GM10248 (cell line): Measurements from ENCODE around the gene AEBP2.

Experiments used
- CTCF ChIA-PET: fragments of 300-600 bp; sonication (Branson Sonifier 250); formaldehyde crosslinking; extraction: SDS; loops from one replicate; lab custom pipeline; 2021; ENCODE audit warnings: antibody characterized with exemption; lab: Yijun Ruan, JAX
- POLR2A ChIA-PET: fragments of 350-650 bp; sonication (Branson Sonifier 250); formaldehyde crosslinking; extraction: SDS; loops from one replicate; lab custom pipeline; 2020; ENCODE audit warnings: antibody characterized with exemption; lab: Yijun Ruan, JAX
- DNase-seq: peaks from one replicate; pipeline ENCODE4 v3.0.0; 2012; ENCODE audit errors: extremely low spot score
- TF ChIP-seq, protein P1 (sequence below): IDR thresholded peaks from 2 replicates; pipeline ENCODE4 v1.5.1; 2012; ENCODE audit warnings: mild to moderate bottlenecking, low read depth; ENCODE audit errors: extremely low read depth, missing control alignments, control extremely low read depth

Gene AEBP2

DNA sequence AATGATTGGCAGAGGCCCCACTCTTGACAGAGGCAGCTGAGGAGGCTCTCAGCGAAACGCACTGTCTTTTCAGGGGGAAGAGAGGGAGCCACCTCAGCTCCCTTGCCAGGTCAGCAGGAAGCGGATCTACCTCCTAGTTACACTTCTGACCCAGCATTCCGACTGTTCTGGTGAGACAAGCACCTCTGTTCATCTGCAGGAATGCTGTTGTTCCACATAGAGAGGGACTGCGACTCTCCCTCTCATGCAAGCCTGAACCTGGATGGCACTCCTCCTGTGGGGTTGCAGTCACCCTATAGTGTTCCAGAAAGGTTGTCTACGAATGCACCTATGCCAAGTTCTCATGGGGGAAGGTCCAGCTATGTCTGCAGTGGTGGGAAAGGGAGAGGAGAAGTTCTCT, 37.1 kb upstream of the AEBP2 start:
- TF ChIP-seq, protein P1, sequence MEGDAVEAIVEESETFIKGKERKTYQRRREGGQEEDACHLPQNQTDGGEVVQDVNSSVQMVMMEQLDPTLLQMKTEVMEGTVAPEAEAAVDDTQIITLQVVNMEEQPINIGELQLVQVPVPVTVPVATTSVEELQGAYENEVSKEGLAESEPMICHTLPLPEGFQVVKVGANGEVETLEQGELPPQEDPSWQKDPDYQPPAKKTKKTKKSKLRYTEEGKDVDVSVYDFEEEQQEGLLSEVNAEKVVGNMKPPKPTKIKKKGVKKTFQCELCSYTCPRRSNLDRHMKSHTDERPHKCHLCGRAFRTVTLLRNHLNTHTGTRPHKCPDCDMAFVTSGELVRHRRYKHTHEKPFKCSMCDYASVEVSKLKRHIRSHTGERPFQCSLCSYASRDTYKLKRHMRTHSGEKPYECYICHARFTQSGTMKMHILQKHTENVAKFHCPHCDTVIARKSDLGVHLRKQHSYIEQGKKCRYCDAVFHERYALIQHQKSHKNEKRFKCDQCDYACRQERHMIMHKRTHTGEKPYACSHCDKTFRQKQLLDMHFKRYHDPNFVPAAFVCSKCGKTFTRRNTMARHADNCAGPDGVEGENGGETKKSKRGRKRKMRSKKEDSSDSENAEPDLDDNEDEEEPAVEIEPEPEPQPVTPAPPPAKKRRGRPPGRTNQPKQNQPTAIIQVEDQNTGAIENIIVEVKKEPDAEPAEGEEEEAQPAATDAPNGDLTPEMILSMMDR, result no peak
- no peak for DNase-seq
- CTCF ChIA-PET, result no interaction called here
- POLR2A ChIA-PET, result no interaction called here

DNA sequence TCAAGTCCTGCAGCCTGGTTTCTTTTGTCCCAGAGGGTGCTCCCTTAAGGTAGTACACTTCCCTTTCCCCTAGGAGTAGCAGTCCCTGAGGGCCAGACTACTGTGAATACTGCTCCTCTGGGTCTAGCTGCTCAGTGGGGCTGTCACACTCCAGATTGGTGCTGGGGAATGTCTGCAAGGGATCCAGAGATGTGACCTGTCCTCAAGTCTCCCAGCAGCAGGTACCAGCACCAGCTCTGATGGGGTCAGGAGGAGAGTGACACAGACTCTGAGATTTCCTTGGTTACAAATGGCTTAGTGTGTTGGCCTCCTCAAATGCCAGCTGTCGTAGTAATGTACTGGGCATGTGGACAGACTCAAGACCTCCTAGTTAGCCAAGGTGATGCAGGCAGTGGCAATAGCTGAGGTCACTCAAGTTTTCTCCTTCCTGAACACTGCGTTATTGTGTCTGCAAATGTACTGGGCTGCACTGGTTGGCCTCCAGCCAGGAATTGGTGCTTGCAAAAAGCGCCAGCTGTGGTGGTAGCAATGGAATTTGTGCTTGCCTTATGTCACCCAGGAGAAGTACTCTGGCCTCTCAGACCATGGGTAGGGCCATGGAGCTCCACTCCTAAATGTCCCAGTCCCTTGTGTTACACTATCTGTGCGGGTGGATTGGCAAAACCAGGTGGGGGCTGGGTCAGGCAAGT, 36.4 kb upstream of the AEBP2 start:
- ChIA-PET POLR2A (no interaction called here), CTCF (no interaction called here)
- no peak for DNase-seq
- TF ChIP-seq, protein P1, result no peak

DNA sequence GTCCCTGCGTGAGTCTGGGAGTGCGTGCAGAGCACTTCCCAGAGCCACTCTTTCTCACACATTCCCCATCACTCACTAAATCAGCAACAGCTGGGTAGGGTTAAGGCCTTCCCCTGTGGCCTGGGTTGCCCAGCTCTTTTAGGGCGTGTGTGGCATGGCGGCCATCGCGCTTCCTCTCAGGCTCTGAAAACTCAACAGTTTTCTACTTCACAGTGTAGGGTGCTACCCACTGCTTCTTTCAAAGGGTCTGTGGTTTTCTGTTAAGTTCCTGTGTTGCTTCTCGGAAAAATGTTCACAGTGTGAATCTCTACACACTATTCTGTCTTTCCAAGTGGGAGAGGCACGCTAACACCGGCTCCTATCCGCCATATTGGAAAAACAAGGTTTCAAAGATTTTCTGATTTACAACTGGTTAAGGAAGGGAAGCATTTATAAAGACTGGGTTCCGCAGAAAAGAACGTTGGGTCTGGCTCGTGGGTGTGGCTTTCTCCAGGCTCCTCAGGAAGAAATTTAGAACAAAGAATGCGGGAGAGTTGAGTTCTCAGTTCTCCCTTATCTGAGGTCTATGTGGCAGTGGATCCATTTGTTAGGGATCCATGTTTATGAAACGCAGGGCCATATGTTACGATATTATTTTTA, 34.9 kb upstream of the AEBP2 start:
- TF ChIP-seq, protein P1, result no peak
- ChIA-PET CTCF (no interaction called here), POLR2A (no interaction called here)
- no peak for DNase-seq

- TF ChIP-seq, protein P1, result no peak
- ChIA-PET POLR2A (no interaction called here), CTCF (interaction anchor here (1.3 to 1.6 kb wide), 2 partner anchors 11 to 17 kb away, joined by 3 to 4 read pairs; no protein-coding TSS in a partner anchor)
- no peak for DNase-seq
These were observed 29.9 kb upstream of the AEBP2 start for GRCh38 chr12:19409376-19409775.

DNA sequence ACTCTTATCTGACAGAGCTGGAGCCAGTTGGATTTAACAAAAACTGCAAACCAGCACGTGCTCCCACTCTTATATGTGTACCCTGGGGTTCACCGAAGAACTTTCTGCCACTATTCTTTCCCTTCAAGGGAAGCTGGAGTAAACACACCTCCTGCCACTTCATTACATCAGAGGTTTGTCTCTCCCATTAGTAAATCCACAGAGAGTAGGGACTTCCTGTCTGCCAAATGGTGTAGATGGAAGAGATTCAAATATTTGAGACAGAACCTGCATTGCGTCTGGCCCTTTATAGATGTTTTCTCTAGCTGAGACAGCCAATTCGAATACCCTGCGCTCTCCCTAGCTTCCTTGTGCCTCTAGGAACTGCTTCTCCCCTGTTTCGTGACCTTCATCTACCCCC, 29.1 kb upstream of the AEBP2 start:
- ChIA-PET CTCF (interaction anchor here (0.8 to 1.6 kb wide), 2 partner anchors 12 to 13 kb away, joined by 3 to 4 read pairs; no protein-coding TSS in a partner anchor), POLR2A (no interaction called here)
- no peak for DNase-seq
- TF ChIP-seq, protein P1, result no peak

DNA sequence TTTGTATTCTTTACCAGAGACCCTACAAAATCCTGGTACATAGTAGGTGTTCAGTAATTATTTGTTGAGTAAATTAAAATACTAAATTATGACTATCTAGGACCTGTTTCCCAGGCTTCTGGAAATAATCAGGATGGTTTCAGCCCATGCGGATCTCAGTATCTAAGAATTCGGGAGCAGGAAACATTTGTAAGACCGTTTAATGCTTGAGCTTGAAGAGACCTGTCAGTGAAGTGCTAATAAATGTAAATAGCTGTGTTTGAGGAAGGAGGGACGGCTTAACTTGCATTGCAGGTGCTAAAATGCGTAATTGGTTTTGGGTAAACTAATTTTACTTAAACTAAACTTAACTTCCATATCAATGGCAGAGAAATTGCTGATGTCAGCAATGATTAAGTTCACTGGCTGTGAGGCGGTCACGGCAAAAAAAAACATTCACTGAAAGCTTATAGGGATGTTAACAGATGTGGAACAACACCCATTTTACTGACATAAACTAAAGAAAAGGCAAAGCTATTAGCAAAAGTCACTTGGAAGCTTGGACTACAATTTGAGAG, 28.6 kb upstream of the AEBP2 start:
- ChIA-PET CTCF (interaction anchor here (0.8 to 1.6 kb wide), 3 partner anchors 12 to 16 kb away, joined by 3 to 4 read pairs (median 3); no protein-coding TSS in a partner anchor), POLR2A (no interaction called here)
- DNase-seq, result no peak
- TF ChIP-seq, protein P1, result no peak
